SJSA1 (cell line): ENCODE measurements around the gene STIP1. TPM values are rescaled to one million over a fixed set of nuclear protein-coding genes. Genes with fewer than 3 reads are reported as not detected.
A peak's percentile ranks its signal among the peaks of the same experiment; 100 is the strongest.

Experiments used
- DNase-seq, 2 experiments: peaks; one replicate each; pipeline ENCODE4 v3.0.0-alpha.2; 2015 to 2020; ENCODE audit warnings: low spot score in 2 of 2, low read depth in 1 of 2
- H3K27ac ChIP-seq: fragments of 250-450 bp; sonication (Bioruptor Pico); 2 replicates; pipeline ENCODE4 v1.5.1; 2020; ENCODE audit warnings: mild to moderate bottlenecking, moderate library complexity
- H3K27me3 ChIP-seq: fragments of 250-450 bp; sonication (Bioruptor Pico); replicated peaks from 2 replicates; pipeline ENCODE4 v1.5.1; 2020; ENCODE audit warnings: mild to moderate bottlenecking, moderate library complexity
- H3K36me3 ChIP-seq: fragments of 250-450 bp; sonication (Bioruptor Pico); 2 replicates; pipeline ENCODE4 v1.5.1; 2020; ENCODE audit warnings: mild to moderate bottlenecking
- H3K4me1 ChIP-seq: fragments of 250-450 bp; sonication (Bioruptor Pico); replicated peaks from 2 replicates; pipeline ENCODE4 v1.6.1; 2021; ENCODE audit warnings: mild to moderate bottlenecking
- H3K4me3 ChIP-seq: fragments of 250-450 bp; sonication (Bioruptor Pico); 2 replicates; pipeline ENCODE4 v1.5.1; 2020; ENCODE audit warnings: mild to moderate bottlenecking
- H3K9me3 ChIP-seq: fragments of 250-450 bp; sonication (Bioruptor Pico); replicated peaks from 2 replicates; pipeline ENCODE4 v1.5.1; 2020; ENCODE audit warnings: mild to moderate bottlenecking
- total RNA-seq: library from RNA; depleted of rRNA; stranded (reverse); fragments of >200 nt; shearing (Covaris generic); gene quantifications from 2 replicates; pipeline ENCODE4 v1.2.3, GENCODE V29; 2014

The STIP1 gene
- total RNA-seq, 1 experiment from 2014 or later: 488 TPM

GRCh38 chr11:64196626-64197025 lies 10.7 kb downstream of the STIP1 start:
- Histone ChIP-seq H3K4me3 (no peak overlapping the region), H3K9me3 (no peaks in the 10 kb centered on the region; the same call in 1 of the 2 replicates), H3K27ac (no peak overlapping the region), H3K27me3 (no peaks in the 10 kb centered on the region), H3K4me1 (no peaks in the 10 kb centered on the region), H3K36me3 (peaks cover 98% of the 10 kb centered on the region)
- DNase-seq: no peak

DNA sequence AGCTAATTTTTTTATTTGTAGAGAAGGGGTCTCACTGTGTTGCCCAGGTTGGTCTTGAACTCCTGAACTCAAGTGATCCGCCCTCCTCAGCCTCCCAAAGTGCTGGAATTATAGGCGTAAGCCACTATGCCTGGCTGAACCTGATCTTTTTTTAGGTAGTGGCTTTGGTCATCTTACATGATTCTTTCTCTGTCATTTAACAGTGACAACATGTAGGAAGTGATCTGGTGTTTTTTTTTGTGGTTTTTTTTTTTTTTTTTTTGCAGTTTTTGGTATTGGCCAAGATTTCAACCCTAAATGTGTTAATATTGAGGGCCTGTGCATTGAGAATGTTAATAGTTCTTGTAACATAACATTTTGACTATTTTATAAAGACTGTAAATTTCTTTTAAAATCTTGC lies 12.5 kb downstream of the STIP1 start:
- Histone ChIP-seq H3K9me3 (no peaks in the 10 kb centered on the region), H3K4me1 (no peaks in the 10 kb centered on the region), H3K27ac (no peak overlapping the region), H3K27me3 (no peaks in the 10 kb centered on the region), H3K36me3 (peaks cover 98% of the 10 kb centered on the region), H3K4me3 (no peak overlapping the region)
- no peak for DNase-seq

DNA sequence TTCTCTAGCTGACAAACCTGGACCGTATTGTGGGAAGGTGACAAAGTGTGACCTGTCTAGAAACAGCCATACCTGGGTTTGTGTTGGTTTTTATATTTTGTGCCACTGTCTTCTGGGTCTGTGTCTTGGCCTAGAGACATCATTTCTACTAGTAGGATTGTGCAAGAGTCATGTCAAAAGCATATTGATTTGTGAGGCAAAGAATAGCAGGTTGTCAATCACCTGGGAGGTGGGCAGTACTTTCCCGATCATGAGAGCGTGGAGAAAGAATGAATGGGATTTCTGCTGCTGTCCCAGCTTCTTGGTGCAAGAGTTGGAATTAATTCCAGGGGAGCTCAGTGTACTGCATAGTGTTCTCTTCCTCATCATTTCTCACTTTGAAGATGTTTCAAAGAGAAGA lies 15.6 kb downstream of the STIP1 start:
- H3K4me3 ChIP-seq: no peak overlapping the region
- H3K4me1 ChIP-seq: peaks cover 5% of the 10 kb centered on the region
- DNase-seq: no peak
- H3K9me3 ChIP-seq: no peaks in the 10 kb centered on the region
- H3K27me3 ChIP-seq: no peaks in the 10 kb centered on the region
- peaks cover 98% of the 10 kb centered on the region for H3K36me3 ChIP-seq
- no peak overlapping the region for H3K27ac ChIP-seq

DNA sequence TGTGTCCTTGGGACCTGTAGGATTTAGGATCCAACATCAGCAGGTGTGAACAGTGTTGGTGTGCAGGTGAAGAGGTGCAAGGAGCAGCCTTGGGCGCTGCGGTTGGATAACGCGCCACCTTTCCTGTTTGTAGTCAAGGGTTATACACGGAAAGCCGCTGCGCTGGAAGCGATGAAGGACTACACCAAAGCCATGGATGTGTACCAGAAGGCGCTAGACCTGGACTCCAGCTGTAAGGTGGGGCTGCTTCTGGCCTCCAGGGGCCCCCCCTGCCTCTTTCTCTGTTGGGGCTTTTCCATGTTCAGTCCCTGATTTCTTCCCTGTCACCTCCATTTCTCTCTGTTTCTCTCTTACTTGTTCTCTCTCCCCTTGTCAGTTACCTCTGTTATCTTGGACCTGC lies 17.0 kb downstream of the STIP1 start:
- Histone ChIP-seq H3K9me3 (no peaks in the 10 kb centered on the region), H3K27ac (no peak overlapping the region), H3K36me3 (peaks cover 93% of the 10 kb centered on the region), H3K4me1 (peaks cover 20% of the 10 kb centered on the region), H3K4me3 (no peak overlapping the region), H3K27me3 (no peaks in the 10 kb centered on the region)
- DNase-seq: no peak

GRCh38 chr11:64203421-64204079 lies 17.6 kb downstream of the STIP1 start:
- Histone ChIP-seq H3K9me3 (no peaks in the 10 kb centered on the region), H3K4me1 (peaks cover 25% of the 10 kb centered on the region), H3K36me3 (peaks cover 93% of the 10 kb centered on the region), H3K27me3 (no peaks in the 10 kb centered on the region), H3K4me3 (no peak overlapping the region), H3K27ac (no peak overlapping the region)
- DNase-seq: no peak

GRCh38 chr11:64204080-64204440 lies 18.1 kb downstream of the STIP1 start:
- Histone ChIP-seq H3K27ac (no peak overlapping the region), H3K4me1 (peaks cover 25% of the 10 kb centered on the region), H3K27me3 (no peaks in the 10 kb centered on the region), H3K36me3 (peaks cover 92% of the 10 kb centered on the region), H3K9me3 (no peaks in the 10 kb centered on the region), H3K4me3 (no peak overlapping the region)
- DNase-seq: no peak

GRCh38 chr11:64204464-64204989 lies 18.6 kb downstream of the STIP1 start:
- no peak overlapping the region for H3K4me3 ChIP-seq
- peaks cover 89% of the 10 kb centered on the region for H3K36me3 ChIP-seq
- H3K4me1 ChIP-seq: peaks cover 25% of the 10 kb centered on the region
- peak; percentile 85 to 91 for DNase-seq
- H3K9me3 ChIP-seq: no peaks in the 10 kb centered on the region
- H3K27me3 ChIP-seq: no peaks in the 10 kb centered on the region
- H3K27ac ChIP-seq: no peak overlapping the region

- no peak for DNase-seq
- Histone ChIP-seq H3K27me3 (no peaks in the 10 kb centered on the region), H3K4me3 (no peak within 1 kb of the TSS), H3K4me1 (peaks cover 25% of the 10 kb centered on the region), H3K9me3 (no peaks in the 10 kb centered on the region), H3K27ac (peak within 1 kb of the TSS; percentile 62), H3K36me3 (peaks cover 68% of the 10 kb centered on the region)
Observed at GRCh38 chr11:64206457-64207255, 20.7 kb downstream of the STIP1 start, which contains the start of gene FERMT3. TSS of gene FERMT3 (plus strand) at chr11:64206721. CDS start at chr11:64207365, 644 bp downstream.

DNA sequence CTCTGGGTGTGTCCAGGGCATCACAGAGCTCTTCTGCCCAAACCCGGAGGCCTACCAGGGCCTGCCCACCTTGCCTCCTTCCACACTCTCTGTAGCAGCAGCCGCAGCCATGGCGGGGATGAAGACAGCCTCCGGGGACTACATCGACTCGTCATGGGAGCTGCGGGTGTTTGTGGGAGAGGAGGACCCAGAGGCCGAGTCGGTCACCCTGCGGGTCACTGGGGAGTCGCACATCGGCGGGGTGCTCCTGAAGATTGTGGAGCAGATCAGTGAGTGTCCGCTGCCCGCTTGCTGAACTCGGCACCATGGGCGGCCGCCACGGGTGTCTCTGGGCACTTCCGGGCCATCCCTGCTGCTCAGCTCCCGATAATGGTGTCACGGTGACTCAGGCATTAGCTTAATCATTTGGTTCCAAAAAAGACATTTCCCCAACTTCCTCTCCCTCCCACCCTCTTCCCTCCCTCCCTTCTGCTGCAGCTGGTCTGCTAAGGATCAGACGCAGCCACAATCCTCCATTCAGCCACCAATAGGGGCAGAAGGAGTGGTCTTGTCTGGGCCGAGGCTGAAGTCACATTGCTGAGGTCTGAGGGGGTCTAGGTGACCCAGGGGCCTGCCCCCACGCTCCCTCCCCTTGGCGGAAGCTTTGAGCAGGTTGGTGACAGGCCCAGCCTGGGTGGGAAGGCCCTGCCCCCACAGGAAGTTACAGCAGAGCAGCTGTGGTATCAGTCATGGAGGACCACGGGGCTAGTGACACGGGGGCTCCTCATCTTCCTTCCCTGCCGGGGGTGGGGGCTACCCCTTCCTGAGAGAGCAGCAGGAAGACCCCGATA lies 21.5 kb downstream of the STIP1 start:
- no peak overlapping the region for H3K4me3 ChIP-seq
- no peaks in the 10 kb centered on the region for H3K9me3 ChIP-seq
- DNase-seq: peak; percentile 77 to 86
- H3K36me3 ChIP-seq: peaks cover 60% of the 10 kb centered on the region
- H3K27ac ChIP-seq: peak overlapping the region; percentile 62
- peaks cover 25% of the 10 kb centered on the region for H3K4me1 ChIP-seq
- no peaks in the 10 kb centered on the region for H3K27me3 ChIP-seq

GRCh38 chr11:64208086-64208795 lies 22.3 kb downstream of the STIP1 start:
- H3K27me3 ChIP-seq: no peaks in the 10 kb centered on the region
- no peaks in the 10 kb centered on the region for H3K9me3 ChIP-seq
- H3K4me3 ChIP-seq: no peak overlapping the region
- peaks cover 25% of the 10 kb centered on the region for H3K4me1 ChIP-seq
- peak overlapping the region; percentile 62 for H3K27ac ChIP-seq
- DNase-seq: no peak
- peaks cover 52% of the 10 kb centered on the region for H3K36me3 ChIP-seq

DNA sequence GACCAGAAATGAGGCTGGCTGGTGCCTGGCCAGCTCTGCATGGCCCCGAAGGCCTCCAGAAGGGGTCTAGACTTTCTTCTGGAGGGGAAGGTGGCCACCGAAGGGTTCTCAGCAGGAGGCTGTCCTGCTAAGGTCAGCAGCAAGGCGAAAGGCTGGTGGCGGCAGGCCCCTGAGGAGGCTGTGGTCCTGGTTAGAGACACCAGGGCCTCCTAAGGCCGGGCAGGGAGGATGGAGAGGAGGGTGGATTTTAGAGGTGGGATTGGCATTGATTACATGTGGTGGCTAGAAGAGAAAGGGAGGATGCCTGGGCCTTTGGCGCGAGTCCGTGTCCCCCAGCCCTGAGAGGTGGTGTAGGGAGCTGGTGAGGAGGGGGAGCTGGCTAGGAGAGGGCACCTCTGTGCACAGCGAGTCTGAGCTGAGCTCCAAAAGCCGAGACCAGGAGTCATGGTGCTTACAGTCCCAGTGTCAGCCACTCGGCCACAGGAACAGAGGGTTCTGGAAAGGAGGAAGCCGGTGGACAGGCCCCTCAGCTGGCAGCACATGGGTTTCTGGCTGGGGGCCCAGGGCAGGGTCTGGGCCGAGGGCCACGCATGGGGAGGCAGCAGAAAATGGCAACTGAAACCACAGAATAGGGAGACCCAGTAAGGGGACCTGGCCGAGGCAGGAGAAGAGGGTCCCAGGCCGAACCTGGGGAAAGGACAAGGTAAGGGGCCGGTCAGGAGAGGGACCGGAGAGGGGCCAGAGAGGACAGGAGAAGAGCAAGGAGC lies 23.0 kb downstream of the STIP1 start:
- H3K27me3 ChIP-seq: no peaks in the 10 kb centered on the region
- H3K27ac ChIP-seq: no peak overlapping the region
- DNase-seq: no peak

DNA sequence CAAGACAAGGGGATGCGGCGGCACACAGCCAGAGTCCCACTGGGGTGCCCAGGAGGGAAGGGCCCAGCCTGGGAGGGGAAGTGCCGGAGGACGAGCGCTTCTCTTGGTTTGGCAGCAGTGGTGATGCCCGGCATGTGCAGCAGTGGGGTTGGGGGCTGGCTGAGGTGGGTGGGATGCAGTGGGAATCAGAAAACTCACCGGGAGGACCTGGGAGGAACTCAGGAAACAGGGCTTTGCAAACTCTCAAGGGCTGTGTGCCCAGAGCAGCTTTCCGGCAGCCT lies 23.5 kb downstream of the STIP1 start:
- no peak overlapping the region for H3K27ac ChIP-seq
- H3K9me3 ChIP-seq: no peaks in the 10 kb centered on the region
- H3K4me1 ChIP-seq: peaks cover 25% of the 10 kb centered on the region
- peaks cover 39% of the 10 kb centered on the region for H3K36me3 ChIP-seq
- no peak overlapping the region for H3K4me3 ChIP-seq
- H3K27me3 ChIP-seq: no peaks in the 10 kb centered on the region
- no peak for DNase-seq

More for the DNA sequence above, 23.0 kb downstream of the STIP1 start:
- Histone ChIP-seq H3K4me1 (peaks cover 25% of the 10 kb centered on the region), H3K36me3 (peaks cover 45% of the 10 kb centered on the region), H3K4me3 (no peak overlapping the region), H3K9me3 (no peaks in the 10 kb centered on the region)
